GM21723 (cell line): Measurements from ENCODE around the gene PLEKHM3.

ENCODE experiments used
- ATAC-seq: cut with Tn5 transposase; IDR thresholded peaks from one replicate; pipeline ENCODE4 v1.9.1; 2021; ENCODE audit warnings: mild to moderate bottlenecking, moderate library complexity; ENCODE audit not compliant: unreplicated experiment

The PLEKHM3 gene

GRCh38 chr2:207895274-207895860 lies 130.0 kb downstream of the PLEKHM3 start:
- no peak for ATAC-seq

GRCh38 chr2:207892716-207893402 lies 132.5 kb downstream of the PLEKHM3 start:
- ATAC-seq = no peak

- no peak for ATAC-seq
Measured at GRCh38 chr2:207891086-207891844, 134.1 kb downstream of the PLEKHM3 start.

GRCh38 chr2:207887500-207887899 lies 137.8 kb downstream of the PLEKHM3 start:
- no peak for ATAC-seq

GRCh38 chr2:207885010-207885409 lies 140.3 kb downstream of the PLEKHM3 start:
- ATAC-seq = no peak

- no peak for ATAC-seq
Measured at GRCh38 chr2:207884127-207884526, 141.2 kb downstream of the PLEKHM3 start.

- ATAC-seq = no peak
Measured at GRCh38 chr2:207883002-207883780, 142.1 kb downstream of the PLEKHM3 start.

GRCh38 chr2:207881902-207882301 lies 143.4 kb downstream of the PLEKHM3 start:
- no peak for ATAC-seq

- ATAC-seq = no peak
Measured at GRCh38 chr2:207879536-207879935, 145.8 kb downstream of the PLEKHM3 start.

- ATAC-seq = no peak
Measured at GRCh38 chr2:207876842-207877535, 148.3 kb downstream of the PLEKHM3 start.

- ATAC-seq = no peak
Measured at GRCh38 chr2:207875473-207876212, 149.7 kb downstream of the PLEKHM3 start.

- peak; percentile 65 for ATAC-seq
Measured at GRCh38 chr2:207873794-207874193, 151.5 kb downstream of the PLEKHM3 start.

- no peak for ATAC-seq
Measured at GRCh38 chr2:207871911-207872310, 153.4 kb downstream of the PLEKHM3 start.

- no peak for ATAC-seq
Measured at GRCh38 chr2:207871506-207871905, 153.8 kb downstream of the PLEKHM3 start.

GRCh38 chr2:207870814-207871213 lies 154.5 kb downstream of the PLEKHM3 start:
- ATAC-seq = no peak

- ATAC-seq = no peak
Measured at GRCh38 chr2:207869784-207870778, 155.2 kb downstream of the PLEKHM3 start.

GRCh38 chr2:207868855-207869596 lies 156.3 kb downstream of the PLEKHM3 start:
- ATAC-seq = no peak

- no peak for ATAC-seq
Measured at GRCh38 chr2:207867905-207868304, 157.4 kb downstream of the PLEKHM3 start.
